DMS153 (cell line): ENCODE measurements around the gene VPS13C.
"Not testable (repeated sequence)": the region's sequence is repeated elsewhere in the genome, so short reads cannot be mapped to it uniquely, and the experiment has no call there.

Experiments
- DNase-seq: peaks from one replicate; lab custom pipeline; 2025; lab: John Stamatoyannopoulos, UW

Gene VPS13C

GRCh38 chr15:62047282-62047827, 12.9 kb downstream of the VPS13C start:
- DNase-seq: no peak

GRCh38 chr15:62046078-62046743, 14.0 kb downstream of the VPS13C start:
- no peak for DNase-seq

GRCh38 chr15:62035256-62035924, 24.9 kb downstream of the VPS13C start:
- no peak for DNase-seq

GRCh38 chr15:62027916-62028315, 32.3 kb downstream of the VPS13C start:
- no peak for DNase-seq

- no peak for DNase-seq
Measured at GRCh38 chr15:62027263-62027565, 33.0 kb downstream of the VPS13C start.

- no peak for DNase-seq
Measured at GRCh38 chr15:62026487-62027262, 33.6 kb downstream of the VPS13C start.

GRCh38 chr15:62021991-62022600, 38.2 kb downstream of the VPS13C start:
- DNase-seq: no peak

- no peak for DNase-seq
Measured at GRCh38 chr15:62020576-62021160, 39.6 kb downstream of the VPS13C start.

- DNase-seq: not testable (repeated sequence)
Measured at GRCh38 chr15:62005354-62005753, 54.9 kb downstream of the VPS13C start.

GRCh38 chr15:61997786-61998185, 62.5 kb downstream of the VPS13C start:
- DNase-seq: no peak

- no peak for DNase-seq
Measured at GRCh38 chr15:61996056-61996635, 64.1 kb downstream of the VPS13C start.

- no peak for DNase-seq
Measured at GRCh38 chr15:61994216-61994615, 66.0 kb downstream of the VPS13C start.

GRCh38 chr15:61992518-61992917, 67.7 kb downstream of the VPS13C start:
- DNase-seq: no peak

GRCh38 chr15:61989667-61990066, 70.6 kb downstream of the VPS13C start:
- no peak for DNase-seq

GRCh38 chr15:61987824-61988223, 72.4 kb downstream of the VPS13C start:
- no peak for DNase-seq

GRCh38 chr15:61983081-61983480, 77.2 kb downstream of the VPS13C start:
- no peak for DNase-seq

- no peak for DNase-seq
Measured at GRCh38 chr15:61978225-61978624, 82.0 kb downstream of the VPS13C start.

GRCh38 chr15:61974759-61975158, 85.5 kb downstream of the VPS13C start:
- peak; percentile 4 for DNase-seq

- DNase-seq: no peak
Measured at GRCh38 chr15:61974118-61974517, 86.1 kb downstream of the VPS13C start.

- DNase-seq: no peak
Measured at GRCh38 chr15:61951949-61952348, 108.3 kb downstream of the VPS13C start.

- no peak for DNase-seq
Measured at GRCh38 chr15:61946778-61947177, 113.5 kb downstream of the VPS13C start.

- DNase-seq: no peak
Measured at GRCh38 chr15:61943992-61944391, 116.3 kb downstream of the VPS13C start.
